GM19328 (cell line): ENCODE measurements around the gene CNNM1.

Experiments used
- ATAC-seq: cut with Tn5 transposase; IDR thresholded peaks from one replicate; pipeline ENCODE4 v1.9.1; 2021; ENCODE audit warnings: mild to moderate bottlenecking, moderate library complexity; ENCODE audit not compliant: unreplicated experiment

CNNM1 gene

GRCh38 chr10:99329304-99329553, at the start of gene CNNM1:
CNNM1 (plus strand) TSS chr10:99329356; CDS start chr10:99329388, 32 bp downstream.
- peak; percentile 75 for ATAC-seq

DNA sequence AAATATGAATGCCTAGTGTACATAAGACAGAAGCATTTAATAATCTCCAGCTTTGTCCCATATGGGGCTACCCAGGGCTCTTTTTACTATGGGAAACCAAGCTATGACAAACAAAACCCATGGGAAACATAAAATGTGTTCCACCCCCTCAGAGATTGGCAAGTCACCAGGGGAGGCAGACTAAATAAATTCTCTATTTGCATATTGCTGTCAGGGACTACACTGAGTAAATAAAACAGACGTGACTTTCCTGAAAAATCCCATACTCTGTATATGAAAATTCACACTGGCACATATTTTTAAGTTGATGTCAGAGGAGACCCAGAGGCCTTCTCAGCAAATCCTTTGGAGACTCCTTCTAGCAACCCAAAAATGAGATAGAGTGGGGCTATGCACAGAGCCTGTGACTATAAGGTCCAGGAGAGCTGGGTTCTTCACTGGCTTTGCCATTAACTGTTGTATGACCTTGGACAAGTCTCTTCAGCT, 49.5 kb upstream of the CNNM1 start:
- ATAC-seq, result no peak

GRCh38 chr10:99280472-99280871, 48.7 kb upstream of the CNNM1 start:
- peak; percentile 74 for ATAC-seq

DNA sequence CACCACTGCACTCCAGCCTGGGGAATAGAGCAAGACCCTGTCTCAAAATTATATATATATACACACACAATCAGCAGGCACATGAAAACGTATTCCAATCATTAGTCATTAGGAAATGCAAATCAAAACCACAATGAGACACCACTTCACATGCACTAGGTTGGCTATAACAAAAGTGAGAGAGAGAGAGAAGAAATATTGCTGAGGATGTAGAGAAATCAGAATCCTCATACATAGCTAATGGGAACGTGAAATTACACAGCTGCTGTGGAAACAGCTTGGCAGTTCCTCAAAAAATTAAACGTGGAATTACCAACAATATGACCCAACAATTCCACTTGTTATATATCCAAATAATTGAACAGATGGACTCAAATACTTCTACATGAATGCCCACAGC, 43.3 kb upstream of the CNNM1 start:
- ATAC-seq, result no peak

DNA sequence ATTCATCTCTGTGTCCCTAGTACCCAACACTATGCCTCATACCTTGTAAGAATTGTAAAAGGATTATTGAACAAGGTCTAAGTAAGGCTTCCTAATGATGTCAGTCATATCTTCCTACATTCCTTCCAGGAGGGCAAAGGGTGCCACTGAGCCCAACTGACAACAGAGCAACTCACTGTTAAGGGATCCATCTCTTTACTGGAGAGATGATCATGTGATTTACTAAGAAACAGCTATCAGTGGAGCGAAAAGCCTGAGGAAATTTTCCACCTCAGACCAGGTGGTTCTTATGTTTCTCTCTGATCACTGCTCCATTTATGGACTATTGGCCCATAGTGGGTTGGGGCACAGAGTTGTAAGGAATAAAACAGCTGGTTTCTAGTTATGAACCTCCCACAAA, 38.9 kb upstream of the CNNM1 start:
- no peak for ATAC-seq

- ATAC-seq, result no peak
These were observed 37.0 kb upstream of the CNNM1 start for GRCh38 chr10:99292159-99292558.

- no peak for ATAC-seq
These were observed 32.6 kb upstream of the CNNM1 start for GRCh38 chr10:99296605-99297004.

GRCh38 chr10:99297033-99297432, 32.1 kb upstream of the CNNM1 start:
- no peak for ATAC-seq

DNA sequence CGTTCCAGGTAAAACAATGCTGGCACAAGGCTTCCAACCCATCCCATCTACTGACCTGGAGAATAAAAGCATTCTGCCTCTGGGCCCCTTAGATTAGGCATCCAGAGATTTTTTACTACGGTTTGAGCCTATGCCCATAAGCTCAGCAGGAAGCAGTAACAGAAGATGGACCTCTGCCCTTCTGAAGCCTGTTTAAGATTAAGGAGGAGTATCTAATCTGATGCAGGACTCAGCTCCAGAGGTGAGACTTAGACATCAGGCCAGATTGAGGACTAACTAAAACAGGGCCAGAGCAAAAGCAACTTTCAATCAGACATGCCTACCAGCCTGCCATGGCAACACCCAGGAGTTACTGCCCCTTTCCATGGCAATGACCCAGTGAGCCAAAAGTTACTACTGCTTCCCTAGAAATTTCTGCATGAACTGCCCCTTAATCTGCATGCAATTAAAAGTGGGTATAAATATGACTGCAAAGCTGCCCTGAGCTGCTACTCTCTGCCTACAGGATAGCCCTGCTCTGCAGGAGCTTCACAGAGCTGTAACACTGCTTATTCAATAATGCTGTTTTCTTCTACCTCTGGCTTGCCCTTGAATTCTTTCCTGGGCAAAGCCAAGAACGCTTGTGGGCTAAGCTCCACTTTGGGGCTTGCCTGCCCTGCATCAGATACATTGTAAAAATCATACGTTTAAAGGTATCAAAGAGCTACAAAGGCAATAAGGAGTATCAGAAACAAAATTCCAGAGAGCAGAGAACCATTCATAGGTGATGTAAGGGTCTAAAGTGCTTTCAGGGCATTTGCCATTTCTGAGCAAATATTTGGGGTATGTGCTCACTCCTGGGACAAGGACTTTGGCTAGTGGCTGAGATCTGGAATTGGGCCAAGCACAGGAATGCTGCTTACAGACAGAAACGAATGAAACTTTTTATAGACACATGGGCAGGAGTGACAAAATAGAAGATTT, 25.0 kb upstream of the CNNM1 start:
- ATAC-seq, result no peak

DNA sequence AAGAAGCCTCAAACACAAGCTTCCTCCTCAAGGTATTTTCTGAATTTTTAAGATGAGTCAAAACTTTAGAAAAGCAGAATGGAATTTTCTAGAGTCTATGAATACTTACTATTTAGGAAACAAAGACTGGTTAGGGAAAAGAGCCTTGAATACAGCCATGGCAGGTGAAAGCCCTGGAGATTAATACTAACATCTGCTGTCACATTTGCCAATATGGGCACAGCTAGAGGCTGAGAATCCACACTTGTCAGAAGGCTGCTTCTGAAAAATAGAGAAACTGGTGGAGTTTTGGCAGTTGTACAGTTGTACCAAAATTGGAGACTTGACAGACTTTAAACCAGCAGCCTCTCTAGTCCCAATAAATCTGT, 24.3 kb upstream of the CNNM1 start:
- ATAC-seq, result no peak

DNA sequence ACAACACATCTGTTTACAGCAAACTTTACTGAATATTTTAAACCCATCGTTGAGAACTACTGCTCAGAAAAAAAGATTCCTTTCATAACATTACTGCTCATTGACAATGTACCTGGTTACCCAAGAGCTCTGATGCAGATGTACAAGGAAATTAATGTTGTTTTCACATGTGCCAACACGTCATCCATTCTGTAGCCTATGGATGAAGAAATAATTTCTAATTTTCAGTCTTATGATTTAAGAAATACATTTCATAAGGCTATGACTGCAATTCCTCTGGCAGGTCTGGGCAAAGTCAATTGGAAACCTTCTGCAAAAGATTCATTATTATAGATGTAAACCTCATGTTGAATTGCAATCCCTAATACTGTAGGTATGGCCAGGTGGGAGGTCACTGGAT, 16.7 kb upstream of the CNNM1 start:
- no peak for ATAC-seq

DNA sequence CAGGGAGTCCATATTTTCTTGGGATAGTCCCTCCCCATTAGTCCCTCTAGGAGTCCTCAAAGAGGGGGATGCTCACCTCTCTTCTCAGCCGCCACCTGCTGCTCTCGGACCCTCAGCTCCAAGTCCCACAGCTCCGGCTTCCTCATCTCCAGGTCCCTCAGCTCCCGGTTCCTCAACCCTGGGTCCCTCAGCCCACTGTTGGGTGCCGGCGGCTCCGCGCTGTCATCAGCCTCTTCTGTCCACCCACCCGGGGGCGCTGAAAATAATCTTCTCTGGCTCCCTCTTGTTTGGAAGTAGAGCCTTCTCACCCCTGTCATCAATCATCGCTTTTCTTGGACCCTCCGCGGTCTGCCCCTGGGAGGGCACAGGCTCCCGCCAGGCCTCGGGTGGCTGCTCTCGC, 13.3 kb upstream of the CNNM1 start:
- no peak for ATAC-seq

GRCh38 chr10:99316374-99316773, 12.8 kb upstream of the CNNM1 start:
- ATAC-seq, result no peak

- ATAC-seq, result no peak
These were observed 11.1 kb upstream of the CNNM1 start for GRCh38 chr10:99318048-99318447.

DNA sequence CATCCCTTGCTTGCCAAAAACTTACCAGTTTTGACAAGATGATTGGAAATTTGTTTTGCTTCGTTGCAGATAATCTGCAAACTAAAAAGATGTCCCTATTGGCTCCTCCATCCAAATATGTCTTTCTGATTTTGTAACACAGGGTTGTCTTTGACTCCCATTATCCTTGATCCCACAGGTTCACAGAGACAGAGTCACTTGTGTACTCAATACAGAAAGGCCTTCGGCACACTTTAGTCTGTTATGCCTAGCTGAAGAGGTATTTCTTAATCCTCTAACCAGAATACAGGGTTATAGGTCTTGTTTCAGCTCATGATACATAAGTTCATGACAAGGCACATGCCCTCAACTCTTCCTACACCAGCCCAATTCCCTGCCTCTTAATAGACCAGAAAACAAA, 10.7 kb upstream of the CNNM1 start:
- no peak for ATAC-seq

DNA sequence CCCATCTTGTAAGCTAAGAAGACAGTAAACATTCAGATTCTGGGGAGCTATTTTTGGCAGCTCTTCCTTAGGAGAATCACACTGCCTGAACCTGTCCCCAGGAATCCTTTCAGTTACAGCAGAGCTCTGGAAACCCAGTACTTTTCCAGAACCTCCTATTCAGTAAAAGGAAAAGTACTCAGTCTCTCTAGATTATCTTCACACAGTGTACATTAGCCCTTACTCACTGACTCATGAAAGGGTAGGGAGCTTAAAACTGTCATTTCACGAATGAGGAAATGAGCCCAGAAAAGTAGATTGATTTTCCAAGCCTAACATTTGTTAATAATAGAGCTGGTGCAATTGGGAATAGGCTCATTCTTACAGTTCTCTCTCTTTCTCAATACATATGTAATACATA, 3.9 kb upstream of the CNNM1 start:
- ATAC-seq, result no peak

DNA sequence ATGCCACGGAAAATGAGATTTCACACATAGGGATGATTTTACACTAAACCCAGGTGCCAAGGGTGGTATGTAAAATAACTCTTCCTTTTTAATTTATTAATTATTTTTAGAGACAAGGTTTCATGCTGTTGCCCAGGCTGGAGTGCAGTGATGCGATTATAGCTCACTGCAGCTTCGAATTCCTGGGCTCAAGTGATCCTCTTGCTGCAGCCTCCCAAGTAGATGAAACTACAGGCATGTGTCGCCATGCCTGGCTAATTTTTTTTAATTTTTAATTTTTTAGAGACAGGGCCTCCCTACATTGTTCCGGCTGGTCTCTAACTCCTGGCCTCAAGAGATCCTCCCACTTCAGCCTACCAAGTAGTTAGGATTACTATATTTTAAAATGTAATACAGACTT, 2.3 kb upstream of the CNNM1 start:
- ATAC-seq, result no peak

GRCh38 chr10:99328579-99329303, 415 bp upstream of the CNNM1 start:
- ATAC-seq, result no peak

DNA sequence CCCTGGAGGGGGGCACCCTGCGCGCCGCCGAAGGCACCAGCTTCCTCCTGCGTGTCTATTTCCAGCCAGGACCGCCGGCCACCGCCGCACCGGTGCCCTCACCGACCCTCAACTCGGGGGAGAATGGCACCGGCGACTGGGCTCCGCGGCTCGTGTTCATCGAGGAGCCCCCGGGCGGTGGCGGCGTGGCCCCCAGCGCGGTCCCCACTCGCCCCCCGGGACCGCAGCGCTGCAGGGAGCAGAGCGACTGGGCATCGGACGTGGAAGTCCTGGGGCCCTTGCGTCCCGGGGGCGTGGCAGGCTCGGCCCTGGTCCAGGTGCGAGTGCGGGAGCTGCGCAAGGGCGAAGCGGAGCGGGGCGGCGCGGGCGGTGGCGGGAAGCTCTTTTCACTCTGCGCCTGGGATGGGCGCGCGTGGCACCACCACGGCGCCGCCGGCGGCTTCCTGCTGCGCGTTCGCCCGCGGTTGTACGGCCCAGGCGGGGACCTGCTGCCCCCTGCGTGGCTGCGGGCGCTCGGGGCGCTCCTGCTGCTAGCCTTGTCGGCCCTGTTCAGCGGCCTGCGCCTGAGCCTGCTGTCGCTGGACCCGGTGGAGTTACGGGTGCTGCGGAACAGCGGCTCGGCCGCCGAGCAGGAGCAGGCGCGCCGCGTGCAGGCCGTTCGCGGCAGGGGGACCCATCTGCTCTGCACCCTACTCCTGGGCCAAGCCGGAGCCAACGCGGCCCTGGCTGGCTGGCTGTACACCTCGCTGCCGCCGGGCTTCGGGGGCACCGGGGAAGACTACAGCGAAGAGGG, 594 bp downstream of the CNNM1 start:
- peak; percentile 36 for ATAC-seq

DNA sequence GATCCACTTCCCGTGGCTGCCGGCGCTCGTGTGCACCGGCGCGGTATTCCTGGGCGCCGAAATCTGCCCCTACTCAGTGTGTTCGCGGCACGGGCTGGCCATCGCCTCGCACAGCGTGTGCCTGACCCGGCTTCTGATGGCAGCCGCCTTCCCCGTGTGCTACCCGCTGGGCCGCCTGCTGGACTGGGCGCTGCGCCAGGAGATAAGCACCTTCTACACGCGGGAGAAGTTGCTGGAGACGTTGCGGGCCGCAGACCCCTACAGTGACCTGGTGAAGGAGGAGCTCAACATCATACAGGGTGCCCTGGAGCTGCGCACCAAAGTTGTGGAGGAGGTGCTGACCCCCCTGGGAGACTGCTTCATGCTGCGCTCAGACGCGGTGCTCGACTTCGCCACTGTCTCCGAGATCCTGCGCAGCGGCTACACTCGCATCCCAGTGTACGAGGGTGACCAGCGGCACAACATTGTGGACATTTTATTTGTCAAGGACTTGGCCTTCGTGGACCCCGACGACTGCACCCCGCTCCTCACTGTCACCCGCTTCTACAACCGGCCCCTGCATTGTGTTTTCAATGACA, 1.3 kb downstream of the CNNM1 start:
- no peak for ATAC-seq

- no peak for ATAC-seq
These were observed 2.1 kb downstream of the CNNM1 start for GRCh38 chr10:99331207-99331803.
